ENCODE results near the gene NEK11.

GRCh38 chr3:131223373-131224289, 197.0 kb downstream of the NEK11 start:
- TF ChIP-seq CTCF (IDR thresholded peaks at IDR 0.05) (no peak), POLR2A (IDR thresholded peaks at IDR 0.05) (no peak)

All from thyroid gland (tissue), 4 donors.